Muscle layer of colon (tissue), 2 donors: ENCODE measurements around the gene YY2.
A peak's percentile ranks its signal among the peaks of the same experiment; 100 is the strongest.

Experiments
- H3K27ac ChIP-seq: one replicate; pipeline ENCODE4 v1.7.0; 2013; ENCODE audit warnings: low read depth, mild to moderate bottlenecking, low read length, moderate library complexity
- H3K27me3 ChIP-seq, 2 donors: one replicate each; pipeline ENCODE4 v1.7.0; 2013; ENCODE audit warnings: low read length in 2 of 2, mild to moderate bottlenecking in 2 of 2; ENCODE audit not compliant: insufficient read depth in 2 of 2, control insufficient read depth in 1 of 2
- H3K36me3 ChIP-seq: one replicate; pipeline ENCODE4 v1.7.0; 2013; ENCODE audit warnings: mild to moderate bottlenecking, low read length; ENCODE audit not compliant: insufficient read depth
- H3K4me1 ChIP-seq: one replicate; pipeline ENCODE4 v1.7.0; 2013; ENCODE audit warnings: mild to moderate bottlenecking, low read length; ENCODE audit not compliant: insufficient read depth
- H3K4me3 ChIP-seq, 2 donors: one replicate each; pipeline ENCODE4 v1.7.0; 2013; ENCODE audit warnings: low read length in 2 of 2, low read depth in 1 of 2, mild to moderate bottlenecking in 1 of 2, moderate library complexity in 1 of 2
- H3K9ac ChIP-seq: one replicate; pipeline ENCODE4 v1.7.0; 2013; ENCODE audit warnings: low read length
- H3K9me3 ChIP-seq: one replicate; pipeline ENCODE4 v1.7.0; 2013; ENCODE audit warnings: mild to moderate bottlenecking, low read length
- donor health status: abdominal sarcoma.
- donor health status: Adenocarcinoma of cecum.

Gene YY2

GRCh38 chrX:21839334-21840192 lies 16.2 kb upstream of the YY2 start, which contains the start of gene MBTPS2:
MBTPS2 (plus strand) TSS chrX:21839617; CDS start chrX:21839735, 118 bp downstream.
- Histone ChIP-seq H3K9ac (peak within 1 kb of the TSS; percentile 40), H3K36me3 (no peaks in the 10 kb centered on the region), H3K27ac (peak within 1 kb of the TSS; percentile 74), H3K4me1 (no peaks in the 10 kb centered on the region), H3K9me3 (no peaks in the 10 kb centered on the region), H3K4me3 (peak within 1 kb of the TSS; percentile 33 to 56), H3K27me3 (no peaks in the 10 kb centered on the region)

- Histone ChIP-seq H3K9me3 (no peaks in the 10 kb centered on the region), H3K4me1 (no peaks in the 10 kb centered on the region), H3K27ac (peak overlapping the region; percentile 74), H3K9ac (peak overlapping the region; percentile 40), H3K27me3 (no peaks in the 10 kb centered on the region), H3K36me3 (peaks cover 4% of the 10 kb centered on the region), H3K4me3 (peak overlapping the region; percentile 33 to 56)
Measured at GRCh38 chrX:21840193-21840545, 15.6 kb upstream of the YY2 start.

- Histone ChIP-seq H3K4me1 (no peaks in the 10 kb centered on the region), H3K36me3 (peaks cover 9% of the 10 kb centered on the region), H3K9ac (no peak overlapping the region), H3K27ac (no peak overlapping the region), H3K4me3 (no peak overlapping the region), H3K27me3 (no peaks in the 10 kb centered on the region), H3K9me3 (no peaks in the 10 kb centered on the region)
Measured at GRCh38 chrX:21843179-21843578, 12.6 kb upstream of the YY2 start.

- Histone ChIP-seq H3K36me3 (peaks cover 9% of the 10 kb centered on the region), H3K4me3 (no peak overlapping the region), H3K9ac (no peak overlapping the region)
Measured at GRCh38 chrX:21845096-21845495, 10.7 kb upstream of the YY2 start.

GRCh38 chrX:21847342-21847741 lies 8.4 kb upstream of the YY2 start:
- Histone ChIP-seq H3K9me3 (no peaks in the 10 kb centered on the region), H3K27me3 (no peaks in the 10 kb centered on the region), H3K27ac (no peak overlapping the region), H3K36me3 (peaks cover 9% of the 10 kb centered on the region), H3K4me3 (no peak overlapping the region), H3K9ac (no peak overlapping the region), H3K4me1 (no peaks in the 10 kb centered on the region)

More at GRCh38 chrX:21845096-21845495, 10.7 kb upstream of the YY2 start:
- H3K9me3 ChIP-seq, result no peaks in the 10 kb centered on the region
- H3K27ac ChIP-seq, result no peak overlapping the region
- H3K4me1 ChIP-seq, result no peaks in the 10 kb centered on the region
- no peaks in the 10 kb centered on the region for H3K27me3 ChIP-seq

GRCh38 chrX:21853578-21853977 lies 2.2 kb upstream of the YY2 start:
- H3K9ac ChIP-seq, result no peak overlapping the region
- H3K36me3 ChIP-seq, result peaks cover 10% of the 10 kb centered on the region
- H3K27me3 ChIP-seq, result no peaks in the 10 kb centered on the region
- no peak overlapping the region for H3K4me3 ChIP-seq
- H3K9me3 ChIP-seq, result no peaks in the 10 kb centered on the region
- no peaks in the 10 kb centered on the region for H3K4me1 ChIP-seq
- no peak overlapping the region for H3K27ac ChIP-seq

- Histone ChIP-seq H3K9ac (no peak overlapping the region), H3K9me3 (no peaks in the 10 kb centered on the region), H3K27ac (no peak overlapping the region), H3K27me3 (no peaks in the 10 kb centered on the region), H3K4me1 (no peaks in the 10 kb centered on the region), H3K4me3 (no peak overlapping the region), H3K36me3 (peaks cover 10% of the 10 kb centered on the region)
Measured at GRCh38 chrX:21856504-21856903, 717 bp downstream of the YY2 start.

- Histone ChIP-seq H3K4me1 (no peaks in the 10 kb centered on the region), H3K9ac (no peak overlapping the region), H3K36me3 (no peaks in the 10 kb centered on the region), H3K27me3 (no peaks in the 10 kb centered on the region), H3K9me3 (no peaks in the 10 kb centered on the region), H3K4me3 (no peak overlapping the region), H3K27ac (no peak overlapping the region)
Measured at GRCh38 chrX:21863241-21863640, 7.5 kb downstream of the YY2 start.

- H3K9ac ChIP-seq, result no peak overlapping the region
- H3K27ac ChIP-seq, result no peak overlapping the region
Measured at GRCh38 chrX:21865436-21865835, 9.6 kb downstream of the YY2 start.

GRCh38 chrX:21870494-21870893 lies 14.7 kb downstream of the YY2 start:
- H3K27me3 ChIP-seq, result no peaks in the 10 kb centered on the region
- no peaks in the 10 kb centered on the region for H3K9me3 ChIP-seq
- H3K36me3 ChIP-seq, result no peaks in the 10 kb centered on the region
- no peak overlapping the region for H3K9ac ChIP-seq
- H3K4me1 ChIP-seq, result no peaks in the 10 kb centered on the region
- H3K27ac ChIP-seq, result no peak overlapping the region
- H3K4me3 ChIP-seq, result no peak overlapping the region

More at GRCh38 chrX:21865436-21865835, 9.6 kb downstream of the YY2 start:
- Histone ChIP-seq H3K27me3 (no peaks in the 10 kb centered on the region), H3K4me3 (no peak overlapping the region), H3K36me3 (no peaks in the 10 kb centered on the region), H3K9me3 (no peaks in the 10 kb centered on the region), H3K4me1 (no peaks in the 10 kb centered on the region)

GRCh38 chrX:21873063-21873775 lies 17.4 kb downstream of the YY2 start:
- Histone ChIP-seq H3K27ac (no peak overlapping the region), H3K36me3 (no peaks in the 10 kb centered on the region), H3K9me3 (no peaks in the 10 kb centered on the region), H3K4me3 (no peak overlapping the region), H3K9ac (no peak overlapping the region), H3K27me3 (no peaks in the 10 kb centered on the region), H3K4me1 (no peaks in the 10 kb centered on the region)
